GM21529 (cell line): Measurements from ENCODE around the gene TBC1D1.

Experiments used
- ATAC-seq: cut with Tn5 transposase; IDR thresholded peaks from one replicate; pipeline ENCODE4 v1.9.1; 2021; ENCODE audit not compliant: unreplicated experiment

The TBC1D1 gene

GRCh38 chr4:38182334-38182998, 291.6 kb downstream of the TBC1D1 start:
- no peak for ATAC-seq

GRCh38 chr4:38184404-38184803, 293.5 kb downstream of the TBC1D1 start:
- no peak for ATAC-seq

- no peak for ATAC-seq
These were observed 294.7 kb downstream of the TBC1D1 start for GRCh38 chr4:38185406-38186144.

GRCh38 chr4:38188136-38188535, 297.3 kb downstream of the TBC1D1 start:
- no peak for ATAC-seq

GRCh38 chr4:38188631-38189101, 297.8 kb downstream of the TBC1D1 start:
- no peak for ATAC-seq
